ENCODE measurements around the gene CPNE6. TPM values are rescaled to one million over a fixed set of nuclear protein-coding genes. Genes with fewer than 3 reads are reported as not detected.

Gene CPNE6
- total RNA-seq, 1 donor from 2014 or later: not detected

- DNase-seq (ENCODE audit: low read depth in 2 of 2): no peak
These were observed 2.5 kb upstream of the CPNE6 start for GRCh38 chr14:24068711-24069410.

GRCh38 chr14:24069411-24069735, 2.0 kb upstream of the CPNE6 start:
- DNase-seq (ENCODE audit: low read depth in 2 of 2): no peak

- DNase-seq (ENCODE audit: low read depth in 2 of 2): no peak
These were observed 848 bp upstream of the CPNE6 start for GRCh38 chr14:24070285-24071143.

- no peak for DNase-seq (ENCODE audit: low read depth in 2 of 2)
These were observed 571 bp downstream of the CPNE6 start for GRCh38 chr14:24071836-24072430.

GRCh38 chr14:24072436-24072835, 1.1 kb downstream of the CPNE6 start:
- DNase-seq (ENCODE audit: low read depth in 2 of 2): no peak

GRCh38 chr14:24072881-24073877, 1.8 kb downstream of the CPNE6 start:
- DNase-seq (ENCODE audit: low read depth in 2 of 2): no peak

GRCh38 chr14:24074625-24075484, 3.5 kb downstream of the CPNE6 start:
- no peak for DNase-seq (ENCODE audit: low read depth in 2 of 2)

GRCh38 chr14:24075485-24076301, 4.3 kb downstream of the CPNE6 start:
- DNase-seq (ENCODE audit: low read depth in 2 of 2): no peak

- no peak for DNase-seq (ENCODE audit: low read depth in 2 of 2)
These were observed 4.9 kb downstream of the CPNE6 start for GRCh38 chr14:24076302-24076601.

- DNase-seq (ENCODE audit: low read depth in 2 of 2): no peak
These were observed 5.7 kb downstream of the CPNE6 start for GRCh38 chr14:24077086-24077485.

- no peak for DNase-seq (ENCODE audit: low read depth in 2 of 2)
These were observed 6.8 kb downstream of the CPNE6 start for GRCh38 chr14:24078146-24078545.

GRCh38 chr14:24079491-24080141, 8.3 kb downstream of the CPNE6 start:
- no peak for DNase-seq (ENCODE audit: low read depth in 2 of 2)

GRCh38 chr14:24080142-24080530, 8.8 kb downstream of the CPNE6 start:
- DNase-seq (ENCODE audit: low read depth in 2 of 2): no peak

GRCh38 chr14:24080888-24081738, 9.8 kb downstream of the CPNE6 start:
- peak; percentile 22 to 39 for DNase-seq (ENCODE audit: low read depth in 2 of 2)

- DNase-seq (ENCODE audit: low read depth in 2 of 2): no peak
These were observed 10.4 kb downstream of the CPNE6 start for GRCh38 chr14:24081739-24082211.

- no peak for DNase-seq (ENCODE audit: low read depth in 2 of 2)
These were observed 11.2 kb downstream of the CPNE6 start for GRCh38 chr14:24082411-24083080.

GRCh38 chr14:24083462-24083861, 12.1 kb downstream of the CPNE6 start:
- no peak for DNase-seq (ENCODE audit: low read depth in 2 of 2)

GRCh38 chr14:24084440-24084839, 13.1 kb downstream of the CPNE6 start:
- no peak for DNase-seq (ENCODE audit: low read depth in 2 of 2)

Measured in lung microvascular endothelial cell (primary cell).